Gastrocnemius medialis (tissue), 4 donors: Measurements from ENCODE around the gene MYD88. TPM values are rescaled to one million over a fixed set of nuclear protein-coding genes. Genes with fewer than 3 reads are reported as not detected.

Experiments
- ATAC-seq, 2 donors: fragments of 150-250 bp; one replicate each; pipeline ENCODE4 v1.9.1; 2016
- DNase-seq, 2 donors: peaks; one replicate each; pipeline ENCODE4 v3.0.0-alpha.2; 2019
- H3K27ac ChIP-seq, 4 donors: fragments of 200-600 bp; sonication (generic); 1 replicate in 1 of 4; 2 replicates in 3 of 4; pipeline ENCODE4 v1.5.1; 2016 to 2018; ENCODE audit warnings: mild to moderate bottlenecking in 2 of 4, moderate library complexity in 1 of 4
- H3K27me3 ChIP-seq, 3 donors: fragments of 200-600 bp; sonication (generic) in 2 of 3; 1 replicate in 1 of 3; 2 replicates in 2 of 3; pipeline versions ENCODE4 v1.5.1 to v1.6.0; 2016 to 2019; ENCODE audit warnings: mild to moderate bottlenecking in 1 of 3, moderate library complexity in 1 of 3
- H3K36me3 ChIP-seq, 2 donors: fragments of 200-600 bp; sonication (generic) in 1 of 2; one replicate each; pipeline ENCODE4 v1.5.1; 2017 to 2018
- H3K4me1 ChIP-seq, 2 donors: fragments of 200-600 bp; sonication (generic) in 1 of 2; one replicate each; pipeline ENCODE4 v1.5.1; 2016 to 2017; ENCODE audit warnings: mild to moderate bottlenecking in 2 of 2
- H3K4me3 ChIP-seq, 4 donors: fragments of 200-600 bp; sonication (generic) in 3 of 4; 1 replicate in 1 of 4; 2 replicates in 3 of 4; pipeline ENCODE4 v1.5.1; 2016 to 2019; ENCODE audit warnings: mild to moderate bottlenecking in 2 of 4
- H3K9me3 ChIP-seq, 3 donors: fragments of 200-600 bp; sonication (generic) in 2 of 3; 1 replicate in 1 of 3; 2 replicates in 2 of 3; pipeline ENCODE4 v1.5.1; 2016 to 2019
- CTCF ChIP-seq, 5 experiments: fragments of 450-650 bp in 3 of 5; fragments of 200-600 bp in 2 of 5; sonication (generic) in 2 of 5; IDR thresholded peaks in 4 of 5; conservative IDR thresholded peaks in 1 of 5; 1 replicate in 4 of 5; 2 replicates in 1 of 5; pipeline ENCODE4 v1.5.1; 2016 to 2019; ENCODE audit warnings: antibody characterized with exemption in 5 of 5, mild to moderate bottlenecking in 3 of 5, moderate library complexity in 3 of 5
- POLR2A ChIP-seq, 2 donors: fragments of 450-650 bp; IDR thresholded peaks; one replicate each; pipeline ENCODE4 v1.6.1; 2017; ENCODE audit warnings: antibody characterized with exemption in 2 of 2, mild to moderate bottlenecking in 2 of 2, moderate library complexity in 2 of 2
- in situ Hi-C, 4 donors: fragments of 200-750 bp; cut with MboI; loops; one replicate each; pipeline versions ENCODE4 v1.15.0 to v1.8.0; 2017; ENCODE audit warnings: low sequenced_read_pairs in 4 of 4
- intact Hi-C: fragments of 100-400 bp; cut with DNase I; formaldehyde crosslinking; loops from one replicate; pipeline ENCODE4 v1.15.1; 2023; ENCODE audit warnings: low total_unique reads
- total RNA-seq, 4 donors: library from RNA; depleted of rRNA; stranded (reverse); fragments of >200 nt; gene quantifications; one replicate each; pipeline versions ENCODE4 v1.1.0 to v1.2.3, GENCODE V29; 2016

Gene MYD88
- total RNA-seq, 4 donors from 2014 or later = 2.1 to 6.6 (median 3.3) TPM

GRCh38 chr3:38149708-38150107 lies 11.2 kb downstream of the MYD88 start:
- in situ Hi-C loops = loop anchor here in 3 of 4 donors (25.0 kb wide), 1 partner anchor 338 kb away; the partner anchor contains the start of gene EXOG (in 3 of the 3)
- no peak for ATAC-seq

GRCh38 chr3:38150780-38151528 lies 12.5 kb downstream of the MYD88 start:
- Histone ChIP-seq H3K4me3 (no peak overlapping the region), H3K36me3 (no peaks in the 10 kb centered on the region), H3K27ac (no peak overlapping the region), H3K4me1 (no peaks in the 10 kb centered on the region), H3K27me3 (no peaks in the 10 kb centered on the region), H3K9me3 (no peaks in the 10 kb centered on the region)
- DNase-seq (no peak), ATAC-seq (no peak)
- no peak for TF ChIP-seq CTCF (IDR thresholded peaks at IDR 0.05 in 4 of 5, conservative IDR thresholded peaks at IDR 0.05 in 1 of 5)
- TF ChIP-seq POLR2A (IDR thresholded peaks at IDR 0.05) = no peak
- in situ Hi-C loops (no loop called here), intact Hi-C loops (no loop called here)

More at GRCh38 chr3:38149708-38150107, 11.2 kb downstream of the MYD88 start:
- H3K27me3 ChIP-seq = no peaks in the 10 kb centered on the region
- TF ChIP-seq CTCF (IDR thresholded peaks at IDR 0.05 in 4 of 5, conservative IDR thresholded peaks at IDR 0.05 in 1 of 5) = no peak
- H3K4me1 ChIP-seq = no peaks in the 10 kb centered on the region
- H3K36me3 ChIP-seq = no peaks in the 10 kb centered on the region
- no peaks in the 10 kb centered on the region for H3K9me3 ChIP-seq
- H3K27ac ChIP-seq = no peak overlapping the region
- no peak overlapping the region for H3K4me3 ChIP-seq
- DNase-seq = no peak
- intact Hi-C loops = no loop called here

- Histone ChIP-seq H3K36me3 (no peaks in the 10 kb centered on the region), H3K9me3 (no peaks in the 10 kb centered on the region), H3K4me3 (no peak overlapping the region), H3K27ac (no peak overlapping the region), H3K27me3 (no peaks in the 10 kb centered on the region), H3K4me1 (no peaks in the 10 kb centered on the region)
- intact Hi-C loops = no loop called here
- DNase-seq (no peak), ATAC-seq (no peak)
- TF ChIP-seq CTCF (IDR thresholded peaks at IDR 0.05 in 4 of 5, conservative IDR thresholded peaks at IDR 0.05 in 1 of 5) = no peak
- TF ChIP-seq POLR2A (IDR thresholded peaks at IDR 0.05) = no peak
- in situ Hi-C loops = no loop called here
Observed at GRCh38 chr3:38151667-38152265, 13.3 kb downstream of the MYD88 start.

GRCh38 chr3:38152609-38153008 lies 14.1 kb downstream of the MYD88 start:
- no peak for TF ChIP-seq CTCF (IDR thresholded peaks at IDR 0.05 in 4 of 5, conservative IDR thresholded peaks at IDR 0.05 in 1 of 5)
- no peak for TF ChIP-seq POLR2A (IDR thresholded peaks at IDR 0.05)
- Histone ChIP-seq H3K36me3 (no peaks in the 10 kb centered on the region), H3K27me3 (no peaks in the 10 kb centered on the region), H3K4me3 (no peak overlapping the region), H3K9me3 (no peaks in the 10 kb centered on the region), H3K4me1 (no peaks in the 10 kb centered on the region), H3K27ac (no peak overlapping the region)
- intact Hi-C loops = no loop called here
- DNase-seq (no peak), ATAC-seq (no peak)
- in situ Hi-C loops = no loop called here
